ENCODE data around the gene USP10.

- TF ChIP-seq POLR2A (IDR thresholded peaks at IDR 0.05): no peak
- TF ChIP-seq CTCF (IDR thresholded peaks at IDR 0.05): no peak
- no peak for TF ChIP-seq POLR2AphosphoS5 (IDR thresholded peaks at IDR 0.05)
Measured at GRCh38 chr16:84724606-84725309, 25.0 kb downstream of the USP10 start.

Measured in sigmoid colon (tissue), 4 donors.